Measurements from ENCODE around the gene SCAMP1.

DNA sequence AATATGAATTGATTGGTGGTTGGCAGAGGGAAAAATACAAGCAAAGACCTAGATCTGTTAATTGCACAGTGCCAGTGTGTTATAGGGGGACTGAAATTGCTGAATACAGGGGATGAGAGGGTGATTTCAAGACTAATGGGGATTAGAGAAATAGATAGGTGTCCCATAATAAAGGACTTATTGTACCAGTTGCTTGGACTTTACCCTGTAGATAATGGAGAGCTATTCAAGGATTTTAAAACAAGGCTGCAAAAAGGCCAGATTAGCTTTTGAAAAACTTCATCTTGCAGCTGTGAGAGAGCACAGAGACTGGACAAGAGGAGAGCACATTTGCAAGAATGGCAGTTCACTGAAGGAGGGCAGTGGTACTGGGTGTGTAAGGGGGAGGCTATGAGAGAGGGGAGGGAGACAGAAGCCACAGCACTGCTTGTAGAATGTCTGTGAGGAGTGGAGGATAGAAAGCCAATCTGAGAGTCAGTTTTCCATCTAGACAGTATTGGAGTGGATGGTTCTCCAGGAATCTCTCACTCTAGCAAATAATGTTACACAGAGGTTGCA lies 28.8 kb upstream of the SCAMP1 start:
- TF ChIP-seq POLR2A (IDR thresholded peaks at IDR 0.05) = no peak
- no peak for TF ChIP-seq CTCF (IDR thresholded peaks at IDR 0.05)
